GM21515 (cell line): ENCODE data around the gene PCDHGA8.
"Not testable (repeated sequence)": the region's sequence is repeated elsewhere in the genome, so short reads cannot be mapped to it uniquely, and the experiment has no call there.

Source experiments
- ATAC-seq: cut with Tn5 transposase; IDR thresholded peaks from one replicate; pipeline ENCODE4 v1.9.1; 2021; ENCODE audit not compliant: unreplicated experiment

The PCDHGA8 gene

DNA sequence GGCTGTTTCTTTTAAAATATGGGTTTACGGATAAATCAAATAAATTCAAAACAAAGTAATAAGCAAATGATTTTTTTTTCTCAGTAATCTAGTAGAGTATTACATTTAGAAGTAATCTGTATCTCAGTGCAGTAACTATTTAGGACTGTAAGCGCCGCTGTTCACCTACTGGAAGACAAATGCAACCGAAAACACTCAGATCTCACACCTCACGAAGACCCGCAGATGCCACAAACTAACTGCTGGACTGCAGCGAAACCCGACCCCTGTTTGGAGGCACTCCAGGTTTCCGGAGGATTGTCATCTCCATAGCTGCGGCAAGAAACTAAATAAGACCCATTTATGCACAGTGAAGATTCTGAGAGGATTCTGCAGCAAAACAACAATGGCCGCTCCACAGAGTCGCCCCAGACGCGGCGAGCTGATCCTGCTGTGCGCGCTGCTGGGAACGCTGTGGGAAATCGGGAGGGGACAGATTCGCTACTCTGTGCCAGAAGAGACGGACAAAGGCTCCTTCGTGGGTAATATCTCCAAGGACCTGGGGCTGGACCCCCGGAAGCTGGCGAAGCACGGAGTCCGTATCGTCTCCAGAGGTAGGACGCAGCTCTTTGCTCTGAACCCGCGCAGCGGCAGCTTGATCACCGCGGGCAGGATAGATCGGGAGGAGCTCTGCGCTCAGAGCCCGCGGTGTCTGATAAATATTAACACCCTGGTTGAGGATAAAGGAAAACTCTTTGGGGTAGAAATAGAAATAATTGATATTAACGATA lies at the start of gene PCDHGA8:
Gene PCDHGA8, plus strand, starts transcription at position 205 of the 770 bp plus-strand sequence. Its CDS starts 181 bp downstream, at position 386.
- ATAC-seq = no peak

DNA sequence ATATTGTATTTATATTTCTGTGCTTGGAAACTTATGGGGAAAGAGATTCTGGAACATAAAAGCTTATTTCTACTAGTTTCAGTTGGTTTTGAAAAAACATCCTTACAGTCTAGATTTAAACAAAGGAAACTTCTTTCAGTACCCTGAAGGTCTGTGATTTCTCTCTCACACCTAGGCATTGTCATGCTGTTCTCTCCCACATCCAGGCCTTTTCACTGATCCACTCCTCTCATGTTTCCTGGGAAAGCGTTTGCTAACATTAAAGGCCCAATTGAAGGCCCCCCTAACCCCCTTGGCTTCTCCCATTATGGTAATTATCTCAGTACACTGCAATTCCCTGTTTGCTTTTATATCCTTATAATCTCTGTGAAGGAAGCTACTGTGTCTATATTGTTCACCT lies 49.7 kb upstream of the PCDHGA8 start:
- ATAC-seq = no peak

DNA sequence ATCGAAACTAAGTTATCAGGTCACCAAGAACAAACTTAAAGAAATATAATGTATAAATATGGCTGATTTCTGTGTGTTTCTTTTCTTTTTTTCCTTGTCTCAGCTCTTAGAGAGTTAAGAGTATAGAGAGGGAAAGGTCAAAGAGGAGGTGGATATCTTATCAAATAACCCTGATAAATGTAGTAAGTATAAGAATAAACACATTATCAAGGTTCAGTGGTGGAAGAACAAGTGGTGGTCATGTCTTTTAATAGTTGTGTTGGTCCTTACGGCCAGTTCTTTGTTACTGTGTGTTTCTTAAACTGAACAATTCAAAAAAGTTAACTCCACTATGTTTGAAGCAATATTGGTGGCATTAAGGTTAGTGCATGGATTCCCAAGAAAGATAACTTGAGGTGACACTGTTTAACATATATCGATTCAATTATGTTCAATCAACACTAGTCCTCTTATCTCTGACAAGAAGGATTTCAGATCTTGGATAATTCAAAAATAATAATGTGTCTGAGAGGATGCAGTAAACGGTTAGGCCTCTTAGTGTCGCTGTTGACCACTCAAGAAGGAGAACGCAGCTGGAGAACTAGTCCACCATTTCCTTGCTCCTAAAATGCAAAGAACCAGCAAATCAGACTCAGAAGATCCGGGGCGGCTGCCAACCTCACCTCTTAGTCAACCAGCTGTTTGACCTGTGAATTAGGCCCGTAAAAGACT lies 49.0 kb upstream of the PCDHGA8 start, which contains the start of gene PCDHGA3:
Gene PCDHGA3, plus strand, starts transcription at position 588 of the 711 bp plus-strand sequence. CDS start 205 bp downstream, outside the sequence.
- no peak for ATAC-seq

DNA sequence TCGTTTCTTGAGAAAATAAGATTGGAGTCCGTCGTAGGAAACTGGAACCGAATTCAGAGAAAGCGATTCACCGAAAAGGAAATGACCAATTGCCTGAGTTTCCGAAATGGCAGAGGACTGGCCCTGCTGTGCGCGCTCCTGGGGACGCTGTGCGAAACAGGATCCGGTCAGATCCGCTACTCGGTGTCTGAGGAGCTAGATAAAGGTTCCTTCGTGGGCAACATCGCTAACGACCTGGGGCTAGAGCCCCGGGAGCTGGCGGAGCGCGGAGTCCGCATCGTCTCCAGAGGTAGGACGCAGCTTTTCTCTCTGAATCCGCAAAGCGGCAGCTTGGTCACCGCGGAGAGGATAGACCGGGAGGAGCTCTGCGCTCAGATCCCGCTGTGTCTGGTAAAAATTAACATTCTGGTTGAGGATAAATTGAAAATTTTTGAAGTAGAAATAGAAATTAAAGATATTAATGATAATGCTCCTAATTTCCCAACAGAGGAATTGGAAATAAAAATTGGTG lies 48.4 kb upstream of the PCDHGA8 start:
- ATAC-seq = no peak

DNA sequence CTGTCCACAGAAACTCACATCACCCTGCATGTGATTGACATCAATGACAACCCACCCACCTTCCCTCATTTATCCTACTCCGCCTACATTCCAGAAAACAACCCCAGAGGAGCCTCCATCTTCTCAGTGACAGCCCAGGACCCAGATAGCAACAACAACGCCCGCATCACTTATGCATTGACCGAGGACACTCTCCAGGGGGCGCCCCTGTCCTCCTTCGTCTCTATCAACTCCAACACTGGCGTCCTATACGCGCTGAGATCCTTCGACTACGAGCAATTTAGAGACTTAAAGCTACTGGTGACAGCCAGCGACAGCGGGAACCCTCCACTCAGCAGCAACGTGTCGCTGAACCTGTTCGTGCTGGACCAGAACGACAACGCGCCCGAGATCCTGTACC lies 47.1 kb upstream of the PCDHGA8 start:
- ATAC-seq = no peak

DNA sequence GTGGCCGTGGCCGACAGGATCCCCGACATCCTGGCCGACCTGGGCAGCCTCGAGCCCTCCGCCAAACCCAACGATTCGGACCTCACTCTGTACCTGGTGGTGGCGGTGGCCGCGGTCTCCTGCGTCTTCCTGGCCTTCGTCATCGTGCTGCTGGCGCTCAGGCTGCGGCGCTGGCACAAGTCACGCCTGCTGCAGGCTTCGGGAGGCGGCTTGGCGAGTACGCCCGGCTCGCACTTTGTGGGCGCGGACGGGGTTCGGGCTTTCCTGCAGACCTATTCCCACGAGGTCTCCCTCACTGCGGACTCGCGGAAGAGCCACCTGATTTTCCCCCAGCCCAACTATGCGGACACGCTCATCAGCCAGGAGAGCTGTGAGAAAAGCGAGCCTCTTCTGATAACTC lies 46.4 kb upstream of the PCDHGA8 start:
- not testable (repeated sequence) for ATAC-seq

DNA sequence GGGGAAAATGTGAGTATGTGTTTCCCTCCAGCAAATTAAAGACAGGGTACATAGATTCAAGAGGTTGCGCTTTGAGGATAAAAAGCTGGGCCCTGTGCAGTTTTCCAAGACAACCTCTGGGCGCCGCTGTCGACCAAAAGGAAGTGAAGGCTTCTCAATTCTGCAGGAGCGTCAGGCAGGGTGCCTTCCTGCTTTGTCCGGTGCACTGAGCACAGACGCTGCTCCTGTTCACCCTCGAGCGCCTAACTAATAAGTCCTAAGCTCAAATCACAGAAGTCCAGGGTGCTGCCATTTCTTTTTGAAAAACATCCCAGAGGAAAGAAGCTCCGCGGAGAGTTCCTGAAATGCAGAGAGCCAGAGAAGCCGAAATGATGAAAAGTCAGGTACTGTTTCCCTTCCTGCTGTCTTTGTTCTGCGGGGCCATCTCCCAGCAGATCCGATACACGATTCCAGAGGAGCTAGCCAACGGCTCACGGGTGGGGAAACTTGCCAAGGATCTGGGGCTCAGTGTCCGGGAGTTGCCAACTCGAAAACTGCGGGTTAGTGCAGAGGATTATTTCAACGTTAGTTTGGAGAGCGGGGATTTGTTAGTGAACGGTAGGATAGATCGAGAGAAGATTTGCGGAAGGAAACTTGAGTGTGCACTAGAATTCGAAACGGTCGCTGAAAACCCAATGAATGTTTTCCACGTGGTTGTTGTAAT lies 42.4 kb upstream of the PCDHGA8 start, which contains the start of gene PCDHGB1:
Gene PCDHGB1, plus strand, starts transcription at position 183 of the 703 bp plus-strand sequence. Its CDS starts 162 bp downstream, at position 345.
- ATAC-seq = no peak

DNA sequence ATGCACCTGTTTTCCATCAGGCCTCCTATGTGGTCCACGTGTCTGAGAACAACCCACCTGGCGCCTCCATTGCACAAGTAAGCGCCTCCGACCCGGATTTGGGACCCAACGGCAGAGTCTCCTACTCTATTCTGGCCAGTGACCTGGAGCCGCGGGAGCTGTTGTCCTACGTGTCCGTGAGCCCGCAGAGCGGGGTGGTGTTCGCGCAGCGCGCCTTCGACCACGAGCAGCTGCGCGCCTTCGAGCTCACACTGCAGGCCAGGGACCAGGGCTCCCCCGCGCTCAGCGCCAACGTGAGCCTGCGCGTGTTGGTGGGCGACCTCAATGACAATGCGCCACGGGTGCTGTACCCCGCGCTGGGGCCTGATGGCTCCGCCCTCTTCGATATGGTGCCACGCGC lies 40.8 kb upstream of the PCDHGA8 start:
- ATAC-seq = no peak

DNA sequence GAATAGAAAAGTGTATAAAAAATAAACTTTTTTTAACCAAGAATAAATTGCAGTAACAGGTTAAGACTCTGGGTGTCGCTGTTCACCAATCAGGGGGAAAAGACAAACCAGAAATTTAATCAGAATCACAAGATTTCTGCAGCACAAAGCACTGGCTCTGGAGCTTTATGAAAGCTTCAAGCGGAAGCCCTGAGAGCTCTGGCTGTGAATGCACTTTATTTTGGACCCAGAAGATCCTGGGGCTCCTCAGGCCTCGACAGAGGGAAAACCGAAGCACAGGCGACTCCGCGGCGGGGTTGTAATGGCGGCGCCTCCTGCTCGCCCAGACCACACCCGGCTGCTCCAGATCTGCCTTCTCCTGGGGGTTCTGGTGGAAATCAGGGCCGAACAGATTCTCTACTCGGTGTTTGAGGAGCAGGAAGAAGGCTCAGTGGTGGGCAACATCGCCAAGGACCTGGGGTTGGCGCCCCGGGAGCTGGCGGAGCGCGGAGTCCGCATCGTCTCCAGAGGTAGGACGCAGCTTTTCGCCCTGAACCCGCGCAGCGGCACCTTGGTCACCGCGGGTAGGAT lies 37.4 kb upstream of the PCDHGA8 start, which contains the start of gene PCDHGA4:
Gene PCDHGA4, plus strand, starts transcription at position 122 of the 570 bp plus-strand sequence. Its CDS starts 87 bp downstream, at position 209.
- no peak for ATAC-seq

DNA sequence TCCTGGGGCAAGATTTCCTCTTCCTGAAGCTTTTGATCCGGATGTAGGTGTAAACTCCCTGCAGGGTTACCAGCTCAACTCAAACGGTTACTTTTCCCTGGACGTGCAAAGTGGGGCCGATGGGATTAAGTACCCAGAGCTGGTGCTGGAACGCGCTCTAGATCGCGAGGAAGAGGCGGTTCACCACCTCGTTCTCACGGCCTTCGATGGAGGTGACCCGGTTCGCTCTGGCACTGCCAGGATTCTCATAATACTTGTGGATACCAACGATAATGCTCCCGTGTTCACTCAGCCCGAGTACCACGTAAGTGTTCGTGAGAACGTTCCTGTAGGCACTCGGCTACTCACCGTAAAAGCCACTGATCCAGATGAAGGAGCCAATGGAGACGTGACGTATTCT lies 36.8 kb upstream of the PCDHGA8 start:
- no peak for ATAC-seq

DNA sequence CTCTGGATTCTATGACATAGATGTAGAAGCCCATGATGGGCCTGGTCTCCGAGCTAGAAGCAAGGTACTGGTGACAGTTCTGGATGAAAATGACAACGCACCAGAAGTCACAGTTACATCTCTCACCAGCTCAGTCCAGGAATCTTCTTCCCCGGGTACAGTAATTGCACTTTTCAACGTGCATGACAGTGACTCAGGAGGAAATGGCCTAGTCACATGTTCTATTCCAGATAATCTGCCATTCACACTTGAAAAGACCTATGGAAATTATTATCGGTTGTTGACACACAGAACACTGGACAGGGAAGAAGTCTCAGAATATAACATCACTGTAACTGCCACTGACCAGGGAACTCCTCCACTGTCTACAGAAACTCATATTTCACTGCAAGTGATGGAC lies 36.3 kb upstream of the PCDHGA8 start:
- ATAC-seq = no peak

DNA sequence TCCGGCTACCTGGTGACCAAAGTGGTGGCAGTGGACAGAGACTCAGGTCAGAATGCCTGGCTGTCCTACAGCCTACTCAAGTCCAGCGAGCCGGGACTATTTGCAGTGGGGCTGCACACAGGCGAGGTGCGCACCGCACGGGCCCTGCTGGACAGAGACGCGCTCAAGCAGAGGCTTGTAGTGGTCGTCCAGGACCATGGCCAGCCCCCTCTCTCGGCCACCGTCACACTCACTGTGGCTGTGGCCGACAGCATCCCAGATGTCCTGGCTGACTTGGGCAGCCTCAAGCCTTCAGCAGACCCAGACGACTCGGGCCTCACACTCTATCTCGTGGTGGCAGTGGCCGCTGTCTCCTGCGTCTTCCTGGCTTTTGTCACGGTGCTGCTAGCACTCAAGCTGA lies 35.5 kb upstream of the PCDHGA8 start:
- ATAC-seq = no peak

DNA sequence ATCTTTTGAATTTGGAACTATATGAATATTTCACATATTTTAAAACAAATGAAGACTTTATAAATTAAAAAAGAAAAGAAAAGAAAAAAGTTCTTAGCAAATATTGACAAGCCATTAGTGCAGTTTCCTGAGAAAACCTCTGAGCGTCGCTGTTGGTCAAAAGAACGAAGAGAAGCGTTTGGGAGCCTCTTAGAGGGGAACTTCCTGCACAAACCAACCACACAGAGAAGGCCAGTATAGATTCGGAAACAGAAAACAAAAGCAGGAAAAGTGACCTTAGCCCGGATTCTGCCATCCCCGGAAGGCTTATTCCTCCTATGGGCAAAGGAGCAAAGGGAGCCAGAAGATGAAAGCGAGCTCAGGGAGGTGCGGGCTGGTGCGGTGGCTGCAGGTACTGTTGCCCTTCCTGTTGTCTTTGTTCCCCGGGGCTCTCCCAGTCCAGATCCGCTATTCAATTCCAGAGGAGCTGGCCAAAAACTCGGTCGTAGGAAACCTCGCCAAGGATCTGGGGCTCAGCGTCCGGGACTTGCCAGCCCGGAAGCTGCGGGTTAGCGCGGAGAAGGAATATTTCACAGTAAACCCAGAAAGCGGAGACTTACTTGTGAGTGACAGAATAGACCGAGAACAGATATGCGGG lies 32.5 kb upstream of the PCDHGA8 start, which contains the start of gene PCDHGB2:
Gene PCDHGB2, plus strand, starts transcription at position 205 of the 637 bp plus-strand sequence. Its CDS starts 142 bp downstream, at position 347.
- peak; percentile 63 for ATAC-seq

DNA sequence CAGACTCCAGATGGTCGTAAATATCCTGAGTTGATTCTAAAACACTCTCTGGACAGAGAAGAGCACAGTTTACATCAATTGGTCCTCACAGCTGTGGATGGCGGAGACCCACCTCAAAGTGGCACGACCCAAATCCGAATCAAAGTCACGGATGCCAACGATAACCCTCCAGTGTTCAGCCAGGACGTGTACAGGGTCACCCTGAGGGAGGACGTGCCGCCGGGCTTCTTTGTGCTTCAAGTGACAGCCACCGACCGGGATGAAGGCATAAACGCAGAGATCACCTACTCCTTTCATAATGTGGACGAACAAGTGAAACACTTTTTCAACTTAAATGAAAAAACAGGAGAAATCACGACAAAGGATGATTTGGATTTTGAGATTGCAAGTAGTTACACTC lies 31.7 kb upstream of the PCDHGA8 start:
- ATAC-seq = no peak

DNA sequence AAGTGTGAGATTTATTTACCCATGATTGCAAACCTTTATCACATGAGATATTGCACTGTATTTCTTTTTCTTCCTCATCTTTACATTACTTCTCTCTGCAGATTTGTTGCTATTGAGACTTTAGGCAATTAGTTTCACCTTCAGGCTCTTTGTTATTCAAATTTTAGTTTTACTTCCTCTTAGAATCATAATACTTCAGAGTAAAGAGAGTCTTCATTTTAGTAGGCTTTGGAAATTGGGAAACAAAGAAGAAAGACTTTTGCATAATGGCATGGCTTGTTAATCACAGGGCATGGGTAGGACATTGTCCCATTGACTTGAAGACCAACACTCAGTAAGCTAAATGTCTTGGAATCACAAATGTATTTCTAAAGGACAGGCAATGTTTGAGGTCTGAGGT lies 29.7 kb upstream of the PCDHGA8 start:
- ATAC-seq = no peak

DNA sequence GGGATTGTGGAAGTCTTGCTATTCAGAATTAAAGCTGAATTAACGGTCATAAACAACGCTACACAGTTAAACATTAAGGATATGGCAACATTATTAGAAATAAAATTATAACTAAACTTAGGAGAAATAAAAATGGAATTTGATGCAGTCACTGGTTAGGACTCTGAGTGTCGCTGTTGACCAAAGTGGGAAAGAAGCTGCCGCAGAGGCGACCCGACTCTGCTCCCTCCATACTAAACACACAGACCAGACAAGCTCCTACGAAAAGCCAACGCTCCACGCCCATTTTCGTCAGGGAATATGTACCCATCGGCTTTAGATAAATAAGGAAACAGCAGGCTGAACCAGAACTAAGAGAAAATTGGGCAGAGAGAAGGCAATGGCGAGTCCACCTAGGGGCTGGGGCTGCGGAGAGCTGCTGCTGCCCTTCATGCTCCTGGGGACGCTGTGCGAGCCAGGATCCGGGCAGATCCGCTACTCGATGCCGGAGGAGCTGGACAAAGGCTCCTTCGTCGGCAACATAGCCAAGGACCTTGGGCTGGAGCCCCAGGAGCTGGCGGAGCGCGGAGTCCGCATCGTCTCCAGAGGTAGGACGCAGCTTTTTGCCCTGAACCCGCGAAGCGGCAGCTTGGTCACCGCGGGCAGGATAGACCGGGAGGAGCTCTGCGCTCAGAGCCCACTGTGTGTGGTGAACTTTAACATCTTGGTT lies 28.3 kb upstream of the PCDHGA8 start, which contains the start of gene PCDHGA5:
Gene PCDHGA5, plus strand, starts transcription at position 211 of the 709 bp plus-strand sequence. Its CDS starts 169 bp downstream, at position 380.
- no peak for ATAC-seq

DNA sequence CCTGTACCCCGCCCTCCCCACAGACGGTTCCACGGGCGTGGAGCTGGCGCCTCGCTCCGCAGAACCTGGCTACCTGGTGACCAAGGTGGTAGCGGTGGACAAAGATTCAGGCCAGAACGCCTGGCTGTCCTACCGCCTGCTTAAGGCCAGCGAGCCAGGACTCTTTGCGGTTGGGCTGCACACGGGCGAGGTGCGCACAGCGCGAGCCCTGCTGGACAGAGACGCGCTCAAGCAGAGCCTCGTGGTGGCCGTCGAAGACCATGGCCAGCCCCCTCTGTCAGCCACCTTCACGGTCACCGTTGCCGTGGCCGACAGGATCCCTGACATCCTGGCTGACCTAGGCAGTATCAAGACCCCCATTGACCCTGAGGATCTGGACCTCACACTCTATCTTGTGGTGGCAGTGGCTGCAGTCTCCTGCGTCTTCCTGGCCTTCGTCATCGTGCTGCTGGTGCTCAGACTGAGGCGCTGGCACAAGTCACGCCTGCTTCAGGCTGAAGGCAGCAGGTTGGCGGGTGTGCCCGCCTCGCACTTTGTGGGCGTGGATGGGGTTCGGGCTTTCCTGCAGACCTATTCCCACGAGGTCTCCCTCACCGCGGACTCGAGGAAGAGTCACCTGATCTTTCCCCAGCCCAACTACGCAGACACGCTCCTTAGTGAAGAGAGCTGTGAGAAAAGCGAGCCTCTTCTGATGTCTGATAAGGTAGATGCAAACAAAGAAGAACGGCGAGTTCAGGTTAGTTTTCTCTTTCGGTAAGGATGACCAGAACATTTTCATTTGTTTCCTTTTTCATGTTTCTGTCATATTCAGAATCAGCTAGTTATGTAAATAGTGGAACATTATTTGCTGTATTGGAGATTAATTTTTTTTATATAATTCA lies 26.2 kb upstream of the PCDHGA8 start:
- ATAC-seq = no peak
